Gastroesophageal sphincter (tissue), 3 donors: ENCODE measurements around the gene PSMC2.
"Not testable (repeated sequence)": the region's sequence is repeated elsewhere in the genome, so short reads cannot be mapped to it uniquely, and the experiment has no call there.

ENCODE experiments used
- EP300 ChIP-seq: sonication (generic); formaldehyde crosslinking; IDR thresholded peaks from one replicate; pipeline ENCODE4 v1.6.1; 2017; ENCODE audit warnings: antibody characterized with exemption, mild to moderate bottlenecking
- TF ChIP-seq, protein P1 (sequence below), 4 experiments: fragments of 200-600 bp in 2 of 4; fragments of 450-650 bp in 2 of 4; sonication (generic) in 1 of 4; IDR thresholded peaks; one replicate each; pipeline ENCODE4 v1.5.1; 2017 to 2019; ENCODE audit warnings: antibody characterized with exemption in 4 of 4, mild to moderate bottlenecking in 2 of 4, moderate library complexity in 2 of 4

GRCh38 chr7:103399687-103400086 is 52.2 kb downstream of the PSMC2 start:
- TF ChIP-seq, protein P1, sequence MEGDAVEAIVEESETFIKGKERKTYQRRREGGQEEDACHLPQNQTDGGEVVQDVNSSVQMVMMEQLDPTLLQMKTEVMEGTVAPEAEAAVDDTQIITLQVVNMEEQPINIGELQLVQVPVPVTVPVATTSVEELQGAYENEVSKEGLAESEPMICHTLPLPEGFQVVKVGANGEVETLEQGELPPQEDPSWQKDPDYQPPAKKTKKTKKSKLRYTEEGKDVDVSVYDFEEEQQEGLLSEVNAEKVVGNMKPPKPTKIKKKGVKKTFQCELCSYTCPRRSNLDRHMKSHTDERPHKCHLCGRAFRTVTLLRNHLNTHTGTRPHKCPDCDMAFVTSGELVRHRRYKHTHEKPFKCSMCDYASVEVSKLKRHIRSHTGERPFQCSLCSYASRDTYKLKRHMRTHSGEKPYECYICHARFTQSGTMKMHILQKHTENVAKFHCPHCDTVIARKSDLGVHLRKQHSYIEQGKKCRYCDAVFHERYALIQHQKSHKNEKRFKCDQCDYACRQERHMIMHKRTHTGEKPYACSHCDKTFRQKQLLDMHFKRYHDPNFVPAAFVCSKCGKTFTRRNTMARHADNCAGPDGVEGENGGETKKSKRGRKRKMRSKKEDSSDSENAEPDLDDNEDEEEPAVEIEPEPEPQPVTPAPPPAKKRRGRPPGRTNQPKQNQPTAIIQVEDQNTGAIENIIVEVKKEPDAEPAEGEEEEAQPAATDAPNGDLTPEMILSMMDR (IDR thresholded peaks at IDR 0.05) = not testable (repeated sequence)
- not testable (repeated sequence) for TF ChIP-seq EP300
